OCI-M2 (cell line): ENCODE measurements around the gene SUPT3H.
"Not testable (repeated sequence)": the region's sequence is repeated elsewhere in the genome, so short reads cannot be mapped to it uniquely, and the experiment has no call there.

Source experiments
- DNase-seq: peaks from one replicate; lab custom pipeline; 2025; ENCODE audit not compliant: unreplicated experiment; lab: John Stamatoyannopoulos, UW

Gene SUPT3H

DNA sequence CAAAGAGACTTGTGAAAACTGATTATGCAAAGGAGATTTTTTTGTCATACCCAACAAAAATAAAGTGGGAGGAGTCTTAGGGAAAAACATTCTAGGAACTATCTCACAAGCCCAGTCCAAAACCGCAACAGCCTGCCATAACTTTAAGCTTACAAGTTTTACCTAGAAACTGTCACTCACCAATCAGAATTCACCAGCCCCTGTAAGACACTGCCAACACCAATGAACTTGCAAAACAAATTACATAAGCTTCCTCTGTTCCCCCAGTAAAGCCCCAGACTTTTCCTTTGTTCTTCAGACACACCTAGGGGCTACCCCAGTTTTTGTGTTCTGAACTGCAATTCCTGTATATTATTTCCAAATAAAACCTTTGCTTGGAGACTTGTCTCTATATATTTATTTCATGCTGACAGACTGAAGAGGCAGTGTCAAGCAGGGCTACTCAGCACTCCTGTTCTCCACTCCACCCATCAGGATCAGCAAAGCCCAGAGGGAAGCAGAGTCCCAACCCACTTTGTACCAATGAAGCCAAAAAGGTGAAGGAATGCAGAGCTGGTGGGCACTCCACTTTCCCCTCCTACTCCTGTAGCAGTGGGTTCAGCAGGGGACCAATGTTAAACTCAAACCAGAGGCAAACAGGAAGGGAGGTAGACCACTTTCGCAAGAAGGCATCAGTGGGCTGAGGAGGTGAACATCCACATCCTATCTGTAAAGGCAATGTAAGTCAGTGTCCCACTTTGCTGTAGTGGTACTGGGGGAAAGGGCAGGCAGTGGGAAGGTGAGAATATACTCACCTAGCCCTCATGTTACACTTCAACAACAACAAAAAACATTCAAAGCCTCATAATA lies 192.1 kb downstream of the SUPT3H start:
- no peak for DNase-seq

DNA sequence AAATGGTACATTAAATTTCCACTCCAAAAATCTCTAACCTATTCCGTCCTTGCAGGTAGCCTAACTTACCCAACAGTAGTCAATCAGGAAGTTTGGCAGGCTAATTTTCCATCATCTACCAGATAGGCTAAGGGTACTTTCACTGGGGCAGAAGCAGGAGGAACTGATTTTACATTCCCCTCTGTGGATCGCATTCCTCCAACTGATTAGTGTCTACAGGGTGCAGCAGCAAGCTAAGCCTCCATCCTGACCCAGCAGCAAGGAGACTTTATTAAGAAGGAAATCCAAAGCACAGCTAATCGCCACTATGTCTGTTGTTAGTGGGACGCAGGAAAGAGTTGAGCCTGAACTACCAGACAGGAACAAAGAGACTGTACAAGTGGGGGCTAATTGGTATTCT lies 192.8 kb downstream of the SUPT3H start:
- DNase-seq, result no peak

DNA sequence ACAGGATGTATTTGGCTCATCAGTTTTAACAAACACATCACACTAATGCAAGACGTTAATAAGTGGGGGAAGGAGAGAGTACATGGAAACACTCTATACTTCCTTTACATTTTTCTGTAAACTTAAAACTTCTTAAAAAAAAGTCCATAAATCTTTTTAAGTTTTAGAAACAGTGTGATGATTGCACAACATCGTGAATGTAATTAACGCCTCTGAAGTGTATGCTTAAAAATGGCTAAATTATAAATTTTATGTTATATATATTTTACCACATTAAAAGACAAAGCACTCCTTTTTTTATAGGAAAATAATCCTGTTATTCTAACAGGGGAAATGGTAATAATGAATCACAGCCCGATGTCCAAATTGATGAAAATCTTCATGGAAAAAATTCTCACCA lies 193.7 kb downstream of the SUPT3H start:
- DNase-seq, result no peak

DNA sequence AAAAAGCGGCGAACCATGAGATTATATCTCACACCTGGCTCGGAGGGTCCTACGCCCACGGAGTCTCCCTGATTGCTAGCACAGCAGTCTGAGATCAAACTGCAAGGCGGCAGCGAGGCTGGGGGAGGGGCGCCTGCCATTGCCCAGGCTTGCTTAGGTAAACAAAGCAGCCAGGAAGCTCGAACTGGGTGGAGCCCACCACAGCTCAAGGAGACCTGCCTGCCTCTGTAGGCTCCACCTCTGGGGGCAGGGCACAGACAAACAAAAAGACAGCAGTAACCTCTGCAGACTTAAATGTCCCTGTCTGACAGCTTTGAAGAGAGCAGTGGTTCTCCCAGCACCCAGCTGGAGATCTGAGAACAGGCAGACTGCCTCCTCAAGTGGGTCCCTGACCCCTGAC lies 201.4 kb downstream of the SUPT3H start:
- DNase-seq, result not testable (repeated sequence)

DNA sequence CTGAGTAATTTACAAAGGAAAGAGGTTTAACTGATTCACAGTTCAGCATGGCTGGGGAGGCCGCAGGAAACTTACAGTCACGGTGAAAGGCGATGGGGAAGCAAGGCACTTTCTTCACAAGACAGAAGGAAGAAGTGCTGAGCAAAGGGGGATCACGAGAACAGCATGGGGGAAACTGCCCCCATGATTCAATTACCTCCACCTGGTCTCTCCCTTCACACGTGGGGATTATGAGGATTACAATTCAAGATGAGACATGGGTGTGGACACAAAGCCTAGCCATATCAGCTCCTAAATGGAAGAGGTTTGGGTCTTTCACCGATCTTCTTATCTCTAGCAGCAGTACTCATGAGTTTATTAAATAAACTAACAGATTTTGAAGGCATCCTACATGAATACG lies 202.5 kb downstream of the SUPT3H start:
- no peak for DNase-seq

DNA sequence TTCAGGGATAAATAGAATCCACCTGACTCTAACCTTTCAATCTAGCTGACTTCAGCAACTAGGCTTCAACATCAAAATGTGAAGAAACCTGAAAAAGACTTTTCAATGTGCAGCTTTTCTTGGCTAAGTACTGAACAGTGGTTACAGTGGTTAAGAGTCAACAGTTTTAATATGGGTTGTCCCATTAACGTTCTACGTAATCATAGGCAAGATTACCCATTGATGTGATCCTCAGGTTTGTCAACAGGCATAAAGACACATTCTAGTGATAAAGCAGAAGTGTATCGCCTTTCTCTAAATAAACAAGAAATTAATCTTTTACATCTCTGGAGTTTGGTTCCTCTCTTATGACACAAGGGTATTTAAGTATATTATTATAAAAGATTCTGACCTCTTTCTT lies 203.7 kb downstream of the SUPT3H start:
- DNase-seq, result no peak

DNA sequence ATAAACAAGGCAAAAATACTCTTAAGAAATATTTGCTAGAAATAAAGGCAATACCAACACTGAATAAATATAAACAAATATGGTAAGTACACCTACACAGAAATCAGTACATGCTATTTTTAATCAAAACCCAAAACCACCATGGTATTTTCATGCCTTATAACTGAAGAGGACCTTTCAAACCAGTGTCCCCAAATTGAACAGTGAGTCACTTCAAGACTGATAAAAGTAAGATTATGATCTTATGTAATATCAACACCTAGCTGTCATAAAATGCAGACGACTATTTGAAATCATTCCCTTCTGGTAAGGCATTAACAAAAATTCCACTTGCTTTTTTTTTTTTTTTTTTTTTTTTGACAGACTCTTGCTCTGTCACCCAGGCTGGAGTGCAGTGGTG lies 206.4 kb downstream of the SUPT3H start:
- DNase-seq, result no peak

DNA sequence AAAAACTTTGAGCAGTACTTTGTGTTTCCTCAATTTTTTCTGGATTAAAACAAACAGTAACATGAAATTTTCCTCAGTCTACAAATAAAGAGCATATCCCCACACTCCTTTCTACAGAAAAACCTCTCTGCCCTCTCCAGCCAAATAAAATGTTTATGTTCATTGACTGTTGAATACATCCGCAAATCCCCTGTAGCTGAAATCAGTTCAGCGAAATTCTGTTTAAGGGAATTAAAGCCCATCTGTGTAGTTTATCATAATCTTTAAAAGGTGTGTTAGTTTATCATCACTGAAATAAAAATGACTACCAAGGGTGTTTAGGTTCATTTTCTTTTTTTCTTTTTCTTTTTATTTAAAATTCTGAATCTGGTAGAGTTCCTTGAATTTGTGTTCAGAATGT lies 207.4 kb downstream of the SUPT3H start:
- no peak for DNase-seq

DNA sequence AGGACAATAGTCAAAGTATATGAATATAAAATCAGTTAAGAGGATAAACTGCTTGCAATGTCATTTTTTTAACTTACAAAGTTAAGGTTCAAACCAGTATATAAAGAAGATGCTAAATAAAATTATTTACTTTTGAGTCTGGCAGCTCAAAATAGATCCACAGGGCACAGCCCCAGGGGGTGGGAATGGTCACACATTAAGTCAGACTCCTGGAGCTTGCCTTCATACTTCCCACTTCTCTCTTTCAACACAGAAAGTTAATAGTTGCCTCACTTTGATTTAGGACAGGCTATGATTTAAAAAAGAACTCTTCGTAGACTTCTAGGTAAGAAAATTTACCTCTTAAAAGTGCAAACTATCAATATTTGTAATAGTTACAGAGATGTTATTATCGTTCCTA lies 207.9 kb downstream of the SUPT3H start:
- DNase-seq, result no peak

DNA sequence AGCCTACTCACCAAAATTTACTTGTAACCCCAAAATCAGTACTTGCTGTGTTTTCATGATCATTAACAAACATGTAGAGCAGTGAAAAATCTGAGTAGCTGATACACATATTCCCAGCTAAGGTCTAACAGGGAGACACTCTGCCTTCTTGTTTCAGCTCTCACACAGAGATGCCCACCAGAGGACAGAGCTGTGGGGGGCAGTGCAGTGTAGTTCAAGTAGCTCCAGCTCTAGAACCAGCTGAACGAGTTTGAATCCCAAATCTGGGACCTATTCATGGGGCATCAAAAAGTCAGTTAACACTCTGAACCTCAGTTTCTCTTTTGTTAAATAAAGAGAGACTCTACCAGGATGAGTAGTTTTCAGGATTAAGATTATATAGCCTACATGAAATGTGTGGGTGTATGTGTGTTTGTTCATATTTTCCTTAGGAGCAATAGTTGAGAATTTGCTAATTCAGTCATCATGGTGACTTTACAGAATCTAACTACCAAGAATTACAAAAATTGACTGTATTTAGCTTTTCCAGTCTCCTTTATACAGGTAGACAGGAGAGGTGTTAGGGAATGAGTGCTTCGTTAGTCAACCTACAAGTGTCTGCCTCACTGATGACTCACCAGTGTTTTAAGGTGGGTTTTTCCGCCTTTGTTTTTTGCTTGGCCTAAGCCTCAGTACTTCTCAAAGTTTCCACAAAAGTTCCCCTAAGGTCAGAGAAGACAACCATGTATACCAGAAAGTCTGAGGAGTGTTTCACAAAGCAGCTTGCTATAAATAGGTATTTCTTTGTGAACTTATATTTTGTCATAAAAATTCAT lies 213.6 kb downstream of the SUPT3H start:
- DNase-seq, result no peak

DNA sequence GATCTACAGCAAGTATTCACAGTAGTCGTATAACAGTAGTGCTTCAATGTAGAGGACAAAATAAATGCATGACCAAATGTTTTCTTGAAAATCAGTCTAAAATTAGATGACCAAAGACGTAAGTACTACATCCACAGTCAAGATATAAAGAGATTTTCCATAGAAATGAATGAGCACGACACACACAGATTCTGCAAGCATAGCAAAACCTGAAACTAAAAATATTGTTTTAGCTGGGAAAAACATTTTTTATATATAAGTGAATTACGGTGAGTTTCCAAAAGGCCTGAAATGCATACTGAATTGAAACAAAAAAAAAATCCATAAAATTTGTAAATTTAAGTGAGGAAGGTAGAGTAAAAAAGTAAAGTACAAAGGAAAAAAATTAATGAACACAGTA lies 217.4 kb downstream of the SUPT3H start:
- DNase-seq, result no peak

DNA sequence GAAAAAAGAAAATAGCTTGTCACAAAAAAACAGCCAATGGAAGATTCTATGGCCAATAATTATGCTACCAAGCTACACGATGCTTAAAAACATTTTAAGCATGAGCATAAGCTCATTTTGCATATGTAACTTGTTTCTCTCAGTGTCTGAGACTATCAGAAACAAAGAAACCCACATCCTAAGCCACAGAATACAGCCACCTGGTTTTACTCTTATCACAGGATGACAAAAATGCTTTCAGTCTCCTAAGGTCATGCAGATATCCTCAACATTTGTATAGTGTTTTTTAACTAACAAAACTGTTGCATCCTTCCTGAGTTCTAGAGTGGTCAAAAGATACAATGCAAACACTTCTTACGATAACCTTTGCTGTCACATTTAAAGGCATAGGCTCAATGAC lies 221.7 kb downstream of the SUPT3H start:
- DNase-seq, result no peak

DNA sequence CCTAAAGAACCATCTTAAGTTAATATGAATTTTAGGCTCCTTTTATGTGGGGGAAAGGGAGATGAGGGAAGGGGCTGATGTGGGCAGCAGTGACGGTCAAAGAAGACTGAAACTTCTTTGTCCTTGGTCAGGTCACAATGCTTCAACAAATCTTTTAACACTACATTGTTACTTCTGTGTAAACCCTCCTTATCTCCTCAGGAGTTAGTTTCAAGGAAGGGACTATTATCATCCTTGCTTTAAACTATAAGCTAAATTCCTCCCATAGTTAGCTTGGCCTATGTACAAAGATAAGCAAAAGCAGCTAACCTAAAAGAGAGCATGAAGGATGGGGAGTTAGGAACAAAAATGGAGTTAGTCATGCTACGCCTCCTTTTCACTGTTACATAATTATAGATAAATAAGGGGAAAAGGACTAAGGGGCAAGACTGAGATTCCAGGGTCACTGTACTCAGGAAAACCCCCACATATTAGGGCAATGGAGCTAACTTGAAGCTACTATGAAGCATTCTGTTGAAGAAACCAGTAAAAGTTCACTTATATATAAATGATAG lies 222.3 kb downstream of the SUPT3H start:
- no peak for DNase-seq

DNA sequence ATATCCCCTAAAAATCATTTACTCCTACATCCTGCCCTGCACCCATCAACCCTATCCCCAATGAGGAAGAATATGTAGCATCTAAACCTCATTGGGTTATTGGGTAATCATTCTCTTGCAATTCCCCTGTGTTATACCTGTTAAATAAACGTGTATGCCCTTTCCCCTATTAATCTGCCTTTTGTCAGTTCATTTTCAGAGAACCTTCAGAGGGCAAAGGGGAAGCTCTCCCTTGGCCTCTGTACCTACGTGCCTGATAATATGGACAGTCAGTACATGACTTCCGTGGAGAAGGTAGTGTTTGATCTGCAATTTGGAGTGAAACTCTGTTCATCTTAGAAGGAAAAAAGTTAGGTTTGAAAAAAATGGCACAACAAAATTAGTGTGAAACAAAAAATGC lies 223.1 kb downstream of the SUPT3H start:
- no peak for DNase-seq

DNA sequence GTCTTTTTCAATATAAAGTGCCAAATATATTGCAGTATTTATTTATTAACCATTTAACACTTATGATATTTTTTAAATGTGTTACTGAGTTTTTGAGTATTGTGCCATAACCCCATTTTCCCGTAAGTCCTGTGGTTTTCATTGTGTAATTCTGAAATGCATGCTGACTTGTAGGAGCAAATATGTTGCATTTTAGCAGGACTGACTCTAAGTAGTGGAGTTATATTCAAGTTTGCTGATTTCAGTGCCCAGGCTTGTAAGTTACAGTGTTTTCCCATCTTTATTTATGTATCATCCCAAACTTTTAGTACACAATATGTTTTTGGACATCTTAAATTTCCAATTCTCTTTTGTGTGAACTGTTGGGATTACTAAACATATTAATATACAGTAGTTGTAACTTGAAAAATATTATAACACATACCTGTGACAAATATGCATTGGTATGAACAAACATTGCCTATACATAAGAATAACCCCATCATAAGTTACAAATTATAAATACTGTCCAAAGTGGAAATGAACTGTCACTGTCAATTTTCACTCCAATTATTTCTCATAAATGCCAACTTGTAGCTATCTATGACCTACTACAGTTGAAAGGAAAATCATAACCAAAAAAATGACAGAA lies 228.9 kb downstream of the SUPT3H start:
- DNase-seq, result no peak

DNA sequence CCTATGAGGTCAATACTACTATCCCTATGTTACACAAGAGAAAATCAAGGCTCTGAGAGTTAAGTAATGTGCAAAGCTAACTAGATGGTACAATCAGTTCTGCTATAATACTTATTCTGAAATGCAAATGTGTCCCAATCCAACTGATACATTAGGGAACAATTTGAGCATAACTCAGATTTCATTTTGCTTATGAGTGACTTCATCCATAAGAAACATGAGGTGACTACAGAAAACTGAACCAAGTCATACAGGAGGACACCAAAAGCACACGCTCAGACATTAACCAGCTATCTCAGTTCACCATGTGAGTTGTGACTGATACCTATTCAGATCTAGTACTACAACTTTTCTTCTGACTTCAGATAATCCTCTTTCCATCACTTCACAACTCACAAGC lies 229.5 kb downstream of the SUPT3H start:
- DNase-seq, result no peak

DNA sequence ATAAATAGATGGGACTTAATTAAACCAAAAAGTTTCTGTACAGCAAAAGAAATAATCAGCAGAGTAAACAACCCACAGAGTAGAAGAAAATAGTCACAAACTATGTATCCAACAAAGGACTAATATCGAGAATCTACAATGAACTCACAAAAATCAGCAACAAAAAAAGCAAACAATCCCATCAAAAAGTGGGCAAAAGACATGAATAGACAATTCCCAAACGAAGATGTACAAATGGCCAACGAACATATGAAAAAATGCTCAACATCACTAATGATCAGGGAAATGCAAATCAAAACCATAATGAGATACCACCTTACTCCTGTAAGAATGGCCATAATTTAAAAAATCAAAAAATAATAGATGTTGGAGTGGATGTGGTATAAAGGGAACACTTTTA lies 232.1 kb downstream of the SUPT3H start:
- DNase-seq, result not testable (repeated sequence)

DNA sequence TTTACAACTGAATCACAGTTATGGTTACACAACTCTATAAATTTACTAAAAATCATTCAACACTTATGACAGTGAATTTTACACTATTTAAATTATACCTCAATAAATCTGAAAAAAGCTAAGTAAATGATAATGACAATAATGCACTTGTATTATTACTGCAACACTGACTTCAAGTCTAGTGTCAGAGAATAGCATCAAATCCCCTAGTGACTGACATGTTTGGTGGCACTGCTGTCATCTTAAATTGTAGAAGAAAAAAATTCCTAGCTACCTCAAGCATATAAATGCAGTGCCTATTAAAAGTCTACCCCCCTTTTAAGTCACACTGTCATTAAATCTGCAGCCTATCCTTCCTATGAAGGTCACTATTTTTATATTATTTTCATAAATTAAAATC lies 239.0 kb downstream of the SUPT3H start:
- no peak for DNase-seq

DNA sequence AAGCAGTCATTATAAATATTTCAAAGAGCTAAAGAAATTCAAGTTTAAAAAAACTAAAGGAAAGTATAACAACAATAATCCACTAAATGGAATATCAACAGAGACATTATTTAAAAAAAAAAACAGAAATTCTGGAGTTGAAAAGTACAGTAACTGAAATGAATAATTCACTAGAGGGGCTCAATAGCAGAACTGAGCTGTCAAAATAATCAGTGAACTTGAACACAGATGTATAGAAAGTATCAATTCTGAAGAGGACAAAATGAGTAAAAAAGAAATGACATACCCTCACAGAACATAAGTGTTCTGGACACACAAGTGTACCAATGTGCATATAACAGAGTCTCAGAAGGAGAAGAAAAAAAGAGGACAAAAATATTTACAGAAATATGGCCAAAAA lies 241.2 kb downstream of the SUPT3H start:
- no peak for DNase-seq

DNA sequence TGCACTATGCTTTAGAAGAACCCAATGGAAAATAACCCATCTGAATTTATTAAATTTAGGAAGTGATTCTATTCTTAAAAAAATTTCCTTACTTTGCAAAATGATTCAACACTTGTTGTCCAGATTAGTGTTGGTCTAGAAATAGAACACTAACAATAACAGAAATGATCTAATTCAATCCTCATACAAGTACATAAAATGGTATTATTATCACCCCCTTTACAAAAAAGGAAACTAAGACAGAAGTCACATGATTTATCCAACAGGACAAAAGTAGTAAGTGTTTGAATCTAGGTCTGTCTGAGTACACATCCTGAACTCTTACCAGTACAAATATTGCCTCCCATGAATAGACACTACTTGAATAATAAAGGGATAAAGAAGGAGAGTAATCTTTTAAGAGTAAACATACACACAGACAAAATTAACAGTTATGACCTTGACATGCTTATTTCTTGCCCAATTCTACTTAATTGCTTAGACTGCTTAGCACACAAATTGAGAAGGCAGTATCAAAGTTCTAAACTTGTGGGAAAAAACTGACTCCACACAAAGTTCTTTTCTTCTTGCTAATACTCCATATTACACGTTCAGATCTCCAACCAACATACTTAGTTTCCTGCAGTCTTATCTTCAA lies 245.0 kb downstream of the SUPT3H start:
- DNase-seq, result no peak

DNA sequence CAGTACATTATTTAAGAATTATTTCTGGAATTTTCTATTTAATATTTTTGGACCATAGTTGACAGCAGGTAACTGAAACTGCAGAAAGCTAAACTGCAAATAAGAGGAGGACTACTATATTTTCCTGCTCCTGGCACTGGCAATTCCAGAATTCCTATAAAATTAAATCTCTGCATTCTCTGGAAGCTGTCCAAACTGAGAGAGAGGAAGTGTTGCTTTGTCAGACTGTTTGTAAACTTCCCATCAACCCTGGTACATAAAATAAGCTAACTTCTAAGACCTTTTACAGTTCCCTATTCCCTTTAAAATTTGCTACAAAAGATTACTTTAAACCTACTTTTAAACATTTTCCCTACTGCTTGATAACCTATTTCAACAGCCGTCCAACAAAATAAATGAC lies 245.7 kb downstream of the SUPT3H start:
- no peak for DNase-seq
